H4 (cell line): ENCODE results near the gene LGR5. TPM values are rescaled to one million over a fixed set of nuclear protein-coding genes. Genes with fewer than 3 reads are reported as not detected.

Experiments used
- DNase-seq: peaks from one replicate; pipeline ENCODE4 v3.0.0-alpha.2; 2015; ENCODE audit warnings: low spot score
- total RNA-seq: library from RNA; depleted of rRNA; stranded (reverse); fragments of >200 nt; shearing (Covaris generic); gene quantifications from 2 replicates; pipeline ENCODE4 v1.2.3, GENCODE V29; 2014; rRNA removed

Gene LGR5
- total RNA-seq: 0.66 and 1.2 TPM in 2 replicates

- DNase-seq: peak; percentile 29
Measured at GRCh38 chr12:71439613-71440344, at the start of gene LGR5. Gene LGR5, plus strand, starts transcription at chr12:71439798. Its CDS starts 283 bp downstream, at chr12:71440081.

- peak; percentile 76 for DNase-seq
Measured at GRCh38 chr12:71392521-71393145, 47.0 kb upstream of the LGR5 start.

GRCh38 chr12:71393625-71394024 lies 46.0 kb upstream of the LGR5 start:
- no peak for DNase-seq

GRCh38 chr12:71397433-71397954 lies 42.1 kb upstream of the LGR5 start:
- DNase-seq: no peak

GRCh38 chr12:71399197-71399596 lies 40.4 kb upstream of the LGR5 start:
- DNase-seq: no peak

- DNase-seq: no peak
Measured at GRCh38 chr12:71400481-71400880, 39.1 kb upstream of the LGR5 start.

- DNase-seq: no peak
Measured at GRCh38 chr12:71405884-71406283, 33.7 kb upstream of the LGR5 start.

- DNase-seq: no peak
Measured at GRCh38 chr12:71407732-71408131, 31.9 kb upstream of the LGR5 start.

- DNase-seq: no peak
Measured at GRCh38 chr12:71410844-71411243, 28.8 kb upstream of the LGR5 start.

- no peak for DNase-seq
Measured at GRCh38 chr12:71411635-71412034, 28.0 kb upstream of the LGR5 start.

GRCh38 chr12:71415336-71416231 lies 24.0 kb upstream of the LGR5 start:
- peak; percentile 57 for DNase-seq

- DNase-seq: no peak
Measured at GRCh38 chr12:71417181-71417580, 22.4 kb upstream of the LGR5 start.

GRCh38 chr12:71420775-71421406 lies 18.7 kb upstream of the LGR5 start:
- no peak for DNase-seq

GRCh38 chr12:71425568-71426299 lies 13.9 kb upstream of the LGR5 start:
- DNase-seq: no peak

GRCh38 chr12:71426300-71427047 lies 13.1 kb upstream of the LGR5 start:
- DNase-seq: peak; percentile 47

GRCh38 chr12:71430756-71431155 lies 8.8 kb upstream of the LGR5 start:
- DNase-seq: no peak

GRCh38 chr12:71431991-71432390 lies 7.6 kb upstream of the LGR5 start:
- peak; percentile 52 for DNase-seq

- DNase-seq: no peak
Measured at GRCh38 chr12:71432936-71433335, 6.7 kb upstream of the LGR5 start.

GRCh38 chr12:71436696-71437095 lies 2.9 kb upstream of the LGR5 start:
- no peak for DNase-seq

GRCh38 chr12:71438670-71439361 lies 782 bp upstream of the LGR5 start:
- peak; percentile 45 for DNase-seq
